ENCODE data around the gene MFSD2A.

Gene MFSD2A

GRCh38 chr1:39996396-39997004 lies 41.6 kb downstream of the MFSD2A start:
- Histone ChIP-seq H3F3A (ENCODE audit: low read depth) (no peaks in the 10 kb centered on the region), H2AFZ (ENCODE audit: low read length) (peak overlapping the region; percentile 57; the same call in 1 of the 2 replicates), H3K9me3 (ENCODE audit: insufficient read depth, low read depth, low read length) (no peaks in the 10 kb centered on the region), H3K4me3 (ENCODE audit: low read length, poor library complexity, severe bottlenecking) (no peak overlapping the region), H3K4me2 (ENCODE audit: low read depth, low read length, poor library complexity, severe bottlenecking) (peak overlapping the region; percentile 17), H3K27me3 (ENCODE audit: insufficient read depth, low read length, poor library complexity, severe bottlenecking) (no peaks in the 10 kb centered on the region), H3K9me2 (replicated peaks; ENCODE audit: low read depth, low read length) (no peaks in the 10 kb centered on the region), H4K20me1 (ENCODE audit: insufficient read depth, low read length, poor library complexity, severe bottlenecking) (no peaks in the 10 kb centered on the region), H3K79me2 (ENCODE audit: insufficient read depth, low read length) (no peaks in the 10 kb centered on the region), H3K4me1 (ENCODE audit: insufficient read depth, low read length, poor library complexity, severe bottlenecking) (peaks cover 11% of the 10 kb centered on the region), H3K36me3 (ENCODE audit: insufficient read depth, low read length) (no peaks in the 10 kb centered on the region), H3K9ac (ENCODE audit: low read depth, low read length, poor library complexity, severe bottlenecking) (no peak overlapping the region)
- TF ChIP-seq EZH2phosphoT487 (IDR thresholded peaks at IDR 0.05; ENCODE audit: borderline replicate concordance) (no peak), CTCF (conservative IDR thresholded peaks at IDR 0.05; ENCODE audit: low read length) (no peak)

- H3K4me3 ChIP-seq (ENCODE audit: low read length, poor library complexity, severe bottlenecking), result no peak overlapping the region
- no peaks in the 10 kb centered on the region for H4K20me1 ChIP-seq (ENCODE audit: insufficient read depth, low read length, poor library complexity, severe bottlenecking)
- no peaks in the 10 kb centered on the region for H3K27me3 ChIP-seq (ENCODE audit: insufficient read depth, low read length, poor library complexity, severe bottlenecking)
- H3K9ac ChIP-seq (ENCODE audit: low read depth, low read length, poor library complexity, severe bottlenecking), result no peak overlapping the region
- no peak overlapping the region for H2AFZ ChIP-seq (ENCODE audit: low read length)
- no peaks in the 10 kb centered on the region for H3K36me3 ChIP-seq (ENCODE audit: insufficient read depth, low read length)
- H3K4me1 ChIP-seq (ENCODE audit: insufficient read depth, low read length, poor library complexity, severe bottlenecking), result peaks cover 3% of the 10 kb centered on the region
- H3F3A ChIP-seq (ENCODE audit: low read depth), result no peaks in the 10 kb centered on the region
- H3K9me2 ChIP-seq (replicated peaks; ENCODE audit: low read depth, low read length), result no peaks in the 10 kb centered on the region
- TF ChIP-seq CTCF (conservative IDR thresholded peaks at IDR 0.05; ENCODE audit: low read length), result no peak
- no peaks in the 10 kb centered on the region for H3K79me2 ChIP-seq (ENCODE audit: insufficient read depth, low read length)
- H3K9me3 ChIP-seq (ENCODE audit: insufficient read depth, low read depth, low read length), result no peaks in the 10 kb centered on the region
- H3K4me2 ChIP-seq (ENCODE audit: low read depth, low read length, poor library complexity, severe bottlenecking), result no peak overlapping the region
Measured at GRCh38 chr1:40001456-40001855, 46.5 kb downstream of the MFSD2A start.

GRCh38 chr1:40003156-40004093 lies 48.5 kb downstream of the MFSD2A start:
- no peaks in the 10 kb centered on the region for H3K4me1 ChIP-seq (ENCODE audit: insufficient read depth, low read length, poor library complexity, severe bottlenecking)
- no peaks in the 10 kb centered on the region for H3K79me2 ChIP-seq (ENCODE audit: insufficient read depth, low read length)
- H3K4me2 ChIP-seq (ENCODE audit: low read depth, low read length, poor library complexity, severe bottlenecking), result no peak overlapping the region
- no peak overlapping the region for H2AFZ ChIP-seq (ENCODE audit: low read length)
- H3K9me2 ChIP-seq (replicated peaks; ENCODE audit: low read depth, low read length), result no peaks in the 10 kb centered on the region
- H3K4me3 ChIP-seq (ENCODE audit: low read length, poor library complexity, severe bottlenecking), result no peak overlapping the region
- no peaks in the 10 kb centered on the region for H4K20me1 ChIP-seq (ENCODE audit: insufficient read depth, low read length, poor library complexity, severe bottlenecking)
- H3K27me3 ChIP-seq (ENCODE audit: insufficient read depth, low read length, poor library complexity, severe bottlenecking), result no peaks in the 10 kb centered on the region
- H3K36me3 ChIP-seq (ENCODE audit: insufficient read depth, low read length), result no peaks in the 10 kb centered on the region
- no peak for TF ChIP-seq CTCF (conservative IDR thresholded peaks at IDR 0.05; ENCODE audit: low read length)
- TF ChIP-seq EZH2phosphoT487 (IDR thresholded peaks at IDR 0.05; ENCODE audit: borderline replicate concordance), result no peak
- H3F3A ChIP-seq (ENCODE audit: low read depth), result no peaks in the 10 kb centered on the region
- H3K9ac ChIP-seq (ENCODE audit: low read depth, low read length, poor library complexity, severe bottlenecking), result no peak overlapping the region
- no peaks in the 10 kb centered on the region for H3K9me3 ChIP-seq (ENCODE audit: insufficient read depth, low read depth, low read length)

All from Loucy (cell line).